Prostate gland (tissue), 2 donors: ENCODE results near the gene CSPG4.

ENCODE experiments used
- POLR2A ChIP-seq: fragments of 450-650 bp; IDR thresholded peaks from one replicate; pipeline ENCODE4 v1.6.1; 2016; ENCODE audit warnings: antibody characterized with exemption, mild to moderate bottlenecking
- POLR2AphosphoS5 ChIP-seq: sonication (generic); formaldehyde crosslinking; IDR thresholded peaks from one replicate; pipeline ENCODE4 v1.6.1; 2017; ENCODE audit warnings: antibody characterized with exemption
- TF ChIP-seq, protein P1 (sequence below), 4 experiments: fragments of 200-600 bp in 2 of 4; fragments of 450-650 bp in 2 of 4; sonication (generic) in 2 of 4; IDR thresholded peaks; 1 replicate in 3 of 4; 2 replicates in 1 of 4; pipeline ENCODE4 v1.5.1; 2016 to 2019; ENCODE audit warnings: antibody characterized with exemption in 4 of 4, mild to moderate bottlenecking in 2 of 4, moderate library complexity in 2 of 4

DNA sequence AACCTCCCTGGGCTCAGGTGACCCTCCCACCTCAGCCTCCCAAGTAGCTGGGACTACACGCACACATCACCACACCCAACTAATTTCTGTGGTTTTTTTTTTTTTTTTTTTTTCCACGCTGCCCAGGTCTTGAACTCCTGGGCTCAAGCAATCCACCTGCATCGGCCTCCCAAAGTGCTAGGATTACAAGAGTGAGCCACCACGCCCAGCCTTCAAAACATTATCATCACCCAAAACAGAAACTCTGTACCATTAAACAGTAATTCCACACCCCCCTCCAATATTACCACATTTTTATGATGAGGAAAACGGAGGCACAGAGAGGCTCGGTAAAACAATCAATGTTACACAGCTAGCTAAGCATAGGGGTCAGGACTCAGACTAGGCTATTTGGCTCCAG is 76.6 kb downstream of the CSPG4 start:
- TF ChIP-seq POLR2A (no peak), POLR2AphosphoS5 (no peak)
- TF ChIP-seq, protein P1, sequence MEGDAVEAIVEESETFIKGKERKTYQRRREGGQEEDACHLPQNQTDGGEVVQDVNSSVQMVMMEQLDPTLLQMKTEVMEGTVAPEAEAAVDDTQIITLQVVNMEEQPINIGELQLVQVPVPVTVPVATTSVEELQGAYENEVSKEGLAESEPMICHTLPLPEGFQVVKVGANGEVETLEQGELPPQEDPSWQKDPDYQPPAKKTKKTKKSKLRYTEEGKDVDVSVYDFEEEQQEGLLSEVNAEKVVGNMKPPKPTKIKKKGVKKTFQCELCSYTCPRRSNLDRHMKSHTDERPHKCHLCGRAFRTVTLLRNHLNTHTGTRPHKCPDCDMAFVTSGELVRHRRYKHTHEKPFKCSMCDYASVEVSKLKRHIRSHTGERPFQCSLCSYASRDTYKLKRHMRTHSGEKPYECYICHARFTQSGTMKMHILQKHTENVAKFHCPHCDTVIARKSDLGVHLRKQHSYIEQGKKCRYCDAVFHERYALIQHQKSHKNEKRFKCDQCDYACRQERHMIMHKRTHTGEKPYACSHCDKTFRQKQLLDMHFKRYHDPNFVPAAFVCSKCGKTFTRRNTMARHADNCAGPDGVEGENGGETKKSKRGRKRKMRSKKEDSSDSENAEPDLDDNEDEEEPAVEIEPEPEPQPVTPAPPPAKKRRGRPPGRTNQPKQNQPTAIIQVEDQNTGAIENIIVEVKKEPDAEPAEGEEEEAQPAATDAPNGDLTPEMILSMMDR (IDR thresholded peaks at IDR 0.05): no peak
